Astrocyte of the cerebellum (primary cell): ENCODE measurements around the gene CEMIP.

Experiments used
- DNase-seq: peaks from one replicate; pipeline ENCODE4 v3.0.0-alpha.2; 2011; ENCODE audit warnings: low read depth
- H3K4me3 ChIP-seq: 2 replicates; pipeline ENCODE4 v1.5.1; 2011; ENCODE audit warnings: mild to moderate bottlenecking, low read depth, low read length, moderate library complexity
- in situ Hi-C: cut with HindIII; loops from 2 replicates; pipeline ENCODE4 v1.10.0; 2017; ENCODE audit warnings: low sequenced_read_pairs
- TF ChIP-seq, protein P1 (sequence below): IDR thresholded peaks from 2 replicates; pipeline ENCODE4 v1.5.1; 2012; ENCODE audit warnings: low read length, low read depth, moderate library complexity, mild to moderate bottlenecking; ENCODE audit errors: missing control alignments

Gene CEMIP

GRCh38 chr15:80745888-80746287 lies 33.3 kb upstream of the CEMIP start:
- DNase-seq = no peak
- TF ChIP-seq, protein P1, sequence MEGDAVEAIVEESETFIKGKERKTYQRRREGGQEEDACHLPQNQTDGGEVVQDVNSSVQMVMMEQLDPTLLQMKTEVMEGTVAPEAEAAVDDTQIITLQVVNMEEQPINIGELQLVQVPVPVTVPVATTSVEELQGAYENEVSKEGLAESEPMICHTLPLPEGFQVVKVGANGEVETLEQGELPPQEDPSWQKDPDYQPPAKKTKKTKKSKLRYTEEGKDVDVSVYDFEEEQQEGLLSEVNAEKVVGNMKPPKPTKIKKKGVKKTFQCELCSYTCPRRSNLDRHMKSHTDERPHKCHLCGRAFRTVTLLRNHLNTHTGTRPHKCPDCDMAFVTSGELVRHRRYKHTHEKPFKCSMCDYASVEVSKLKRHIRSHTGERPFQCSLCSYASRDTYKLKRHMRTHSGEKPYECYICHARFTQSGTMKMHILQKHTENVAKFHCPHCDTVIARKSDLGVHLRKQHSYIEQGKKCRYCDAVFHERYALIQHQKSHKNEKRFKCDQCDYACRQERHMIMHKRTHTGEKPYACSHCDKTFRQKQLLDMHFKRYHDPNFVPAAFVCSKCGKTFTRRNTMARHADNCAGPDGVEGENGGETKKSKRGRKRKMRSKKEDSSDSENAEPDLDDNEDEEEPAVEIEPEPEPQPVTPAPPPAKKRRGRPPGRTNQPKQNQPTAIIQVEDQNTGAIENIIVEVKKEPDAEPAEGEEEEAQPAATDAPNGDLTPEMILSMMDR = no peak
- in situ Hi-C loops = no loop called here
- H3K4me3 ChIP-seq = no peak overlapping the region

- TF ChIP-seq, protein P1 = peak; percentile 41
- in situ Hi-C loops = no loop called here
- no peak for DNase-seq
- H3K4me3 ChIP-seq = peak overlapping the region; percentile 4
Observed at GRCh38 chr15:80747317-80748053, 31.7 kb upstream of the CEMIP start.

GRCh38 chr15:80749589-80749988 lies 29.6 kb upstream of the CEMIP start:
- TF ChIP-seq, protein P1 = no peak
- no peak overlapping the region for H3K4me3 ChIP-seq
- DNase-seq = no peak
- in situ Hi-C loops = no loop called here

- DNase-seq = peak; percentile 28
- in situ Hi-C loops = no loop called here
- TF ChIP-seq, protein P1 = no peak
- H3K4me3 ChIP-seq = no peak overlapping the region
Observed at GRCh38 chr15:80750575-80750974, 28.6 kb upstream of the CEMIP start.

- DNase-seq = no peak
Observed at GRCh38 chr15:80752204-80752603, 27.0 kb upstream of the CEMIP start.

GRCh38 chr15:80753161-80753560 lies 26.0 kb upstream of the CEMIP start:
- TF ChIP-seq, protein P1 = no peak
- no peak for DNase-seq
- no peak overlapping the region for H3K4me3 ChIP-seq
- in situ Hi-C loops = no loop called here

More at GRCh38 chr15:80752204-80752603, 27.0 kb upstream of the CEMIP start:
- in situ Hi-C loops = no loop called here
- no peak overlapping the region for H3K4me3 ChIP-seq
- TF ChIP-seq, protein P1 = no peak

GRCh38 chr15:80754014-80754413 lies 25.2 kb upstream of the CEMIP start:
- no peak overlapping the region for H3K4me3 ChIP-seq
- DNase-seq = no peak
- in situ Hi-C loops = no loop called here
- TF ChIP-seq, protein P1 = no peak
